Umbilical cord (tissue), 2 donors: ENCODE measurements around the gene JPT1. TPM values are rescaled to one million over a fixed set of nuclear protein-coding genes. Genes with fewer than 3 reads are reported as not detected.
"Not testable (repeated sequence)": the region's sequence is repeated elsewhere in the genome, so short reads cannot be mapped to it uniquely, and the experiment has no call there.

ENCODE experiments used
- DNase-seq: peaks from one replicate; pipeline ENCODE4 v3.0.0-alpha.2; 2015; ENCODE audit warnings: low spot score
- total RNA-seq: library from RNA; depleted of rRNA; stranded (reverse); fragments of >200 nt; gene quantifications from one replicate; pipeline ENCODE4 v1.2.3, GENCODE V29; 2014; ENCODE audit warnings: low replicate concordance; ENCODE audit not compliant: insufficient read depth

JPT1 gene
- total RNA-seq, 1 donor from 2014 or later, result 16.6 TPM

- not testable (repeated sequence) for DNase-seq
Measured at GRCh38 chr17:75158480-75158879, 4.2 kb upstream of the JPT1 start.

DNA sequence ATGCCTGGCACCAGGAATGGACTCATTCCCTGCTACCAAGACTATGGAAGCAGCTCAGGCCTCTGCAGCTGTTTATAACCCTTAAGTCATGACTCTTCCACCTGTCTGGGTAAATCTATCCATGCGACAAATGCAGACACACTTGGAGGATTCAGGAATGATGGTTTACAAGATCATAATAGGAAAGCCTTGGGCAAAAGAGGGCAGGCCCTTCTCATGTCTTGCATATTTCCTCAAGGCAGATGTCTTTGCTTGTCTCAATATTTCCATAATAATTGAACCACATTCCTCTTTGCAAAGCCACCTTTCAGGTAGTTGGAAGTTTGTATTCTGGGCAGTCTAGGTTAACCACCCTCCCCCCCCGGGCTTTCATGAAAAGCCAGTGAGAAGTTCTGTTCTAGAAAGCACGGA is 884 bp upstream of the JPT1 start:
- no peak for DNase-seq

GRCh38 chr17:75153780-75154194 is 525 bp downstream of the JPT1 start:
- DNase-seq, result no peak

GRCh38 chr17:75152922-75153779 is 1.2 kb downstream of the JPT1 start:
- peak; percentile 34 for DNase-seq

DNA sequence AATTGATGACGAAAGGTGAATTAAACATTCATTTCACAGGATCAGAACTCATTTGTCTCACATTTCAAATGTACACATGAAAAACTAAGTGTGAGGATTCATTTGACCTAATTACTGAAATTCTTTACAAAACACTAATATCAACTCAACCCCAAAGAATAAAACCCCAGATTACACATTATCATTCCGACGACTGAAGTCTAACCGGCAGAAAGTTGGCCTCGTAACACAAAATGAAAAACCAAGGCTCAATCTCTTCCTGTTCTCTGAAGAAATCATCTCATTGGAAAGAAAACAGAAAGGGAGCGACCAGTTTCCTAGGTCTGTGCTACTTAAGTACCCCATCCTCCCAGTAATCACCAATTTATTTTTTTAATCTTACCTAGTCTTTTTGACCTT is 1.8 kb downstream of the JPT1 start:
- no peak for DNase-seq

DNA sequence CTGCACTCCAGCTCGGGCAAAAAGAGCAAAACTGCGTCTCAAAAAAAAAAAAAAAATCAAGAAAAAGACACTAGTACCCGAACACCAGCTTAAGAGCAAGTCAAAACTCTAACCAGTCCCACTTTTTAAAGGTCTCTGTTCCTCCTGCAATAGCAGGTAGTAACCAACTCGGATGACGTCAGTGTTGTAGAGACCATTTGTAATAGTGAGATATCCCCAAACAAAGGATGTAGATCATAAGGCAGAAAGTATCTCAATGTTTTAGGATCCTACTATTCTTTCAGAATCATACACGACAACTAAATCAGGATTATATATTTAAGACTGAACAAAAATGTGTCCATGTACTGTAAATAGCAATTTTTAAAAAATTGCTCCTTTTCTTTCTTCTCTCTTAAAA is 2.4 kb downstream of the JPT1 start:
- DNase-seq, result no peak

- DNase-seq, result no peak
Measured at GRCh38 chr17:75147878-75148546, 6.3 kb downstream of the JPT1 start.

GRCh38 chr17:75146592-75146991 is 7.7 kb downstream of the JPT1 start:
- DNase-seq, result no peak

- DNase-seq, result no peak
Measured at GRCh38 chr17:75144816-75145512, 9.3 kb downstream of the JPT1 start.

GRCh38 chr17:75142236-75142971 is 11.9 kb downstream of the JPT1 start:
- DNase-seq, result no peak

DNA sequence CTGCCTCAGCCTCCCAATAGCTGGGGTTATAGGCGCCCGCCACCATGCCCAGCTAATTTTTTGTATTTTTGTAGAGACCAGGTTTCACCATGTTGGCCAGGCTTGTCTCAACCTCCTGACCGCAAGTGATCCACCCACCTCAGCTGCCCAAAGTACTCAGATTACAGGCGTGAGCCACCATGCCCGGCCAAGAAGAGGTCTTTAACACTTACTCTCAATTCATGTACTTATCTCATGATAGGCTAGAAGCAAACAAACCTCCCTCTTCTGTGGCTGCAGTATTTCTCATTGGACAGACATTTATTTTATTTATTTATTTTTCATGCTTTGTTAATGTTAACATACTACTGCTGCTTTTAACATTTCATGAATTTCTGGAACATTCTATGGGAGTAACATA is 15.8 kb downstream of the JPT1 start:
- no peak for DNase-seq

- not testable (repeated sequence) for DNase-seq
Measured at GRCh38 chr17:75137762-75138161, 16.6 kb downstream of the JPT1 start.

- DNase-seq, result no peak
Measured at GRCh38 chr17:75135946-75136345, 18.4 kb downstream of the JPT1 start.

- no peak for DNase-seq
Measured at GRCh38 chr17:75135452-75135851, 18.9 kb downstream of the JPT1 start.

DNA sequence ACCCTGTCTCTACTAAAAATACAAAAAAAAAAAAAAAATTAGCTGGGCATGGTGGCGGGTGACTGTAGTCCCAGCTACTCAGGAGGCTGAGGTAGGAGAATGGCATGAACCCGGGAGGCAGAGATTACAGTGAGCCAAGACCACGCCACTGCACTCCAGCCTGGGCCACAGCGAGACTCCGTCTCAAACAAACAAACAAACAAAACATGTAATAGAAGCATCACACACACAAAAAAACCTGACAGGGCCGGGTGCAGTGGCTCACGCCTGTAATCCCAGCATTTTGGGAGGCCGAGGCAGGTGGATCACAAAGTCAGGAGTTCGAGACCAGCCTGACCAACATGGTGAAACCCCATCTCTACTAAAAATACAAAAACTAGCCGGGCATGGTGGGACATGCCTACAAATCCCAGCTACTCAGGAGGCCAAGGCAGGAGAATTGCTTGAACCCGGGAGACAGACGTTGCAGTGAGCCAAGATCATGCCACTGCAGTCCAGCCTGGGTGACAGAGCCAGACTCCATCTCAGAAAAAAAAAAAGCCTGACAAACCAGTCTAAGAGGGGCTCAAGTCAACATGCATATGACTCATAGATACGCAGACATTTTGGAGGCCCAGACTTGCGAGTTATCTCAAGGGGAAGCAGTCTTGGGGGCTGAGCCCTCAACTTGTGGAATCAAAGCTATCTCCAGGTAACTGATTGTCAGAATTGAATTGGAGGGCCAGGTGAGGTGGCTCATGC is 20.5 kb downstream of the JPT1 start:
- peak; percentile 28 for DNase-seq

GRCh38 chr17:75133001-75133400 is 21.3 kb downstream of the JPT1 start:
- no peak for DNase-seq

DNA sequence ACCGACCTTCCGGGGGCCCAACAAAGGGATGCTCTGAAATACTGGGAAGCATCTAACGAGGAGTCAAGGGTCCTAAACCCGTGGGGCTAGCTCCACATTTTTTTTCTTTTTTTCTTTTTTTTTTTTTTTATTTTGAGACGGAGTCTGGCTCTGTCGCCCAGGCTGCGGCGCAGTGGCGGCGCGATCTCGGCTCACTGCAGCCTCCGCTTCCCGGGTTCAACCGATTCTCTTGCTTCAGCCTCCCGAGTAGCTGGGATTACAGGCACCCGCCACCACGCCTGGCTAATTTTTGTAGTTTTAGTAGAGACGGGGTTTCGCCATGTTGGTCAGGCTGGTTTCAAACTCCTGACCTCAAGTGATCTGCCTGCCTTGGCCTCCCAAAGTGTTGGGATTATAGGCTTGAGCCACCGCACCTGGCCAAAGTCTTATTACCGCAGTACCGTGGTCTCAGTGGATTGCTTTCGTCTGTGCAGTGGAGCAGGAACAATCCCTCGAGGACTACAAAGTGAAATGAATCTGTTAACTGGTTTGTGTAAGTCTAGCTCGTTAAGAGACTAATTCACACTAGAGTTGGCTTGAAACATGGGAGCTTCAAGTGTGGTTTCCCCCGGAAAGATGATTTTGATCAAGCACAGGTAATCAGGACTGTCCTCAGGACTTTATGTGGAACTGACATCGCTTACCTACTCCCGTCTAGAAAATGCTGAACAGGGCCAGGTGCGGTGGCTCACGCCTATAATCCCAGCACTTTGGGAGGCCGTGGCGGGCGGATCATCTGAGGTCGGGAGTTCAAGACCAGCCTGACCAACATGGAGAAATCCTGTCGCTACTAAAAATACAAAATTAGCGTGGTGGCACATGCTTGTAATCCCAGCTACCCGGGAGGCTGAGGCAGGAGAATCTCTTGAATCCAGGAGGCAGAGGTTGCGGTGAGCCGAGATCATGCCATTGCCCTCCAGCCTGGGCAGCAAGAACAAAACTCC is 22.0 kb downstream of the JPT1 start:
- not testable (repeated sequence) for DNase-seq

DNA sequence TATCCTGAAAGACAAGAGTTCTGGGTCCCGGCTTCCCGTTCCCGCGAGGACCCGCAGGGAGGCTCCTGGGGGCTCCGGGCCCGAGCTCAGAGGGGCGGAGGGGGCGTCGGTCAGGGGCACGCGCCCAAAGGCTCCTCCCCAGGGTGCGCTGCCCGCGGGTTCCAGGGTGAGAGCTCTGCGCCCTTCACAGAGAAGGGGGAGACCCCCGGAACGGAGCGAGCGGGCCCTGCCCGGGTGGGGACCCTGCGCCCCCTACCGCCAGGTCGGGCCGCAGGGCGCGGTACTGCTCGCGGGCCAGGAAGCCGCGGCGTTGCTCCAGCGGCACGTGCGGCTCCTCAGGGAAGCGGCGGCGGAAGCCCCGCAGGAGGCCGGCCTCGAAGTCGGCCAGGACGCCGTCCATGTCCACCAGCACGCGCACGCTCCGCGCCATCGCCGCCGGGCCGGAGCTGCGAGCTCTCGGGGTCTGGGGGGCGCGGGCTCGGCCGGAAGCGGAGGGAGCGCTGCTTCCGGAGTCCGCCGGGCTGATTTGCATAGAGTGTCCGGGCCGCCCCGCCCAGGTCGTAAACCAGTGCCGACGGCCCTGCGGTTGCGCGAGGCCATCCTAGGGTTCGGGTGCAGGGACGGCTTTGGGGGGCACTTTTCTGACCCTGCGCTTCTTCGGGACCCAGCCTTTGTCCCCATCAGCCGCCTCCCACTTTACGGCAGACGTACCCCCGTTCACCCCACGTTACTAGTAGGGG is 22.9 kb downstream of the JPT1 start, which contains the start of gene NT5C:
Gene NT5C (minus strand): TSS at position 465 of the 740 bp plus-strand sequence. CDS start 35 bp downstream, at position 430.
- DNase-seq, result peak; percentile 88
